PC-3 (cell line): Measurements from ENCODE around the gene RTTN. TPM values are rescaled to one million over a fixed set of nuclear protein-coding genes. Genes with fewer than 3 reads are reported as not detected.

ENCODE experiments used
- ATAC-seq: fragments of 200-7000 bp; cut with Tn5 transposase; 2 replicates; pipeline ENCODE4 v1.9.1; 2020; ENCODE audit warnings: mild to moderate bottlenecking, moderate library complexity
- BruUV-seq: library from RNA; stranded (reverse); fragments of 400-500 nt; replicated peaks from 2 replicates; lab custom pipeline; 2021; lab: Mats Ljungman, UMichigan
- CTCF ChIA-PET: fragments of 300-600 bp; sonication (Branson Sonifier 250); formaldehyde crosslinking; loops from one replicate; lab custom pipeline; 2022; ENCODE audit warnings: antibody characterized with exemption; lab: Charles Lee
- POLR2A ChIA-PET: fragments of 300-600 bp; sonication (Branson Sonifier 250); formaldehyde crosslinking; loops from one replicate; lab custom pipeline; 2022; ENCODE audit warnings: antibody characterized with exemption; ENCODE audit not compliant: unreplicated experiment; lab: Charles Lee
- DNase-seq: peaks from one replicate; pipeline ENCODE4 v3.0.0-alpha.2; 2015
- H2AFZ ChIP-seq: fragments of 300-600 bp; sonication (generic); 2 replicates; pipeline ENCODE4 v1.6.0; 2016; ENCODE audit warnings: antibody characterized with exemption, low read length
- H3F3A ChIP-seq: fragments of 300-600 bp; sonication (generic); one replicate; pipeline ENCODE4 v1.6.0; 2017; ENCODE audit warnings: antibody characterized with exemption, low read length, control low read depth, mild to moderate bottlenecking; ENCODE audit not compliant: unreplicated experiment
- H3K27ac ChIP-seq: fragments of 300-600 bp; sonication (generic); 2 replicates; pipeline ENCODE4 v1.5.1; 2016; ENCODE audit warnings: mild to moderate bottlenecking, low read length
- H3K27me3 ChIP-seq: fragments of 300-600 bp; sonication (generic); 2 replicates; pipeline ENCODE4 v1.6.1; 2016; ENCODE audit warnings: low read length, mixed read lengths
- H3K36me3 ChIP-seq: fragments of 300-600 bp; sonication (generic); 2 replicates; pipeline ENCODE4 v1.6.1; 2016; ENCODE audit warnings: low read depth, mixed run types, low read length, mixed read lengths
- H3K4me1 ChIP-seq: fragments of 300-600 bp; sonication (generic); 2 replicates; pipeline ENCODE4 v1.5.1; 2016; ENCODE audit warnings: low read length; ENCODE audit not compliant: insufficient read depth
- H3K4me2 ChIP-seq: fragments of 300-600 bp; sonication (generic); 2 replicates; pipeline ENCODE4 v1.6.0; 2016; ENCODE audit warnings: low read length
- H3K4me3 ChIP-seq: fragments of 300-600 bp; sonication (generic); 2 replicates; pipeline ENCODE4 v1.5.1; 2016; ENCODE audit warnings: mild to moderate bottlenecking, low read length, mixed read lengths
- H3K79me2 ChIP-seq: fragments of 300-600 bp; sonication (generic); 2 replicates; pipeline ENCODE4 v1.6.1; 2017; ENCODE audit warnings: low read length, mixed read lengths
- H3K9ac ChIP-seq: fragments of 300-600 bp; sonication (generic); 2 replicates; pipeline ENCODE4 v1.6.0; 2016; ENCODE audit warnings: mild to moderate bottlenecking, low read length
- H3K9me2 ChIP-seq: fragments of 300-600 bp; sonication (generic); replicated peaks from 2 replicates; pipeline ENCODE4 v1.6.1; 2016; ENCODE audit warnings: mixed run types, low read length, mixed read lengths
- H3K9me3 ChIP-seq: fragments of 300-600 bp; sonication (generic); 2 replicates; pipeline ENCODE4 v1.6.1; 2016; ENCODE audit warnings: low read length, mixed read lengths
- H4K20me1 ChIP-seq: fragments of 300-600 bp; sonication (generic); 2 replicates; pipeline ENCODE4 v1.6.1; 2016; ENCODE audit warnings: low read length, mixed read lengths
- EZH2 ChIP-seq: fragments of 300-600 bp; sonication (generic); IDR thresholded peaks from one replicate; pipeline ENCODE4 v1.6.1; 2017; ENCODE audit warnings: antibody characterized with exemption, mild to moderate bottlenecking, low read length; ENCODE audit not compliant: unreplicated experiment
- EZH2phosphoT487 ChIP-seq: fragments of 300-600 bp; sonication (generic); IDR thresholded peaks from 2 replicates; pipeline ENCODE4 v1.6.1; 2018; ENCODE audit warnings: mild to moderate bottlenecking, antibody characterized with exemption, low read length, borderline replicate concordance
- intact Hi-C: fragments of 100-400 bp; cut with micrococcal nuclease; formaldehyde crosslinking; loops from 2 replicates; pipeline ENCODE4 v1.9.0; 2023
- total RNA-seq: library from RNA; depleted of rRNA; stranded (reverse); fragments of >200 nt; gene quantifications from 2 replicates; pipeline ENCODE4 v1.2.3, GENCODE V29; 2014
- TF ChIP-seq, protein P1 (sequence below): fragments of 300-600 bp; sonication (generic); conservative IDR thresholded peaks from 2 replicates; pipeline ENCODE4 v1.5.1; 2017; ENCODE audit warnings: antibody characterized with exemption, low read depth, mild to moderate bottlenecking, low read length

Gene RTTN
- total RNA-seq, 1 experiment from 2014 or later = 24.7 TPM

DNA sequence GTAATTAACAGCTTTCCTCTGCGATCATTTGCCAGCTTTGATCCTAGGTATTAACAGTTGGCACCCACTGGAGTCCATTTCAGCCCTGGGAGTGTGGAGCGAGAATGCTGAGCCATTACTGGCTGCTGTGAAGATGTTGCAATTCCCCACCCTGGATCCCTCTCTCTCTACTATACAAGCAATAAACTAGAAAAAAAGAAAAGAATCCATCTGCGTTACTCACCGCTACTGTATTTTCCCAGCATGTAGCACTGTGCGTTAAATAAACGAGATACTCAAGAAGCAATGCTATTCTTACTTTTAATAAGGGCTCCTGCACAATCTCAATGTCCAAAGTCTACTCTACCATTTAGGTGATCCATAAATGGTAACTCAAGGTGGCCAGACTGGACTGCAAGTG is 8.5 kb downstream of the RTTN start:
- H3K36me3 ChIP-seq = peaks cover 46% of the 10 kb centered on the region
- H2AFZ ChIP-seq = no peak overlapping the region
- H3K4me2 ChIP-seq = no peak overlapping the region
- no peaks in the 10 kb centered on the region for H4K20me1 ChIP-seq
- H3F3A ChIP-seq = no peaks in the 10 kb centered on the region
- TF ChIP-seq, protein P1, sequence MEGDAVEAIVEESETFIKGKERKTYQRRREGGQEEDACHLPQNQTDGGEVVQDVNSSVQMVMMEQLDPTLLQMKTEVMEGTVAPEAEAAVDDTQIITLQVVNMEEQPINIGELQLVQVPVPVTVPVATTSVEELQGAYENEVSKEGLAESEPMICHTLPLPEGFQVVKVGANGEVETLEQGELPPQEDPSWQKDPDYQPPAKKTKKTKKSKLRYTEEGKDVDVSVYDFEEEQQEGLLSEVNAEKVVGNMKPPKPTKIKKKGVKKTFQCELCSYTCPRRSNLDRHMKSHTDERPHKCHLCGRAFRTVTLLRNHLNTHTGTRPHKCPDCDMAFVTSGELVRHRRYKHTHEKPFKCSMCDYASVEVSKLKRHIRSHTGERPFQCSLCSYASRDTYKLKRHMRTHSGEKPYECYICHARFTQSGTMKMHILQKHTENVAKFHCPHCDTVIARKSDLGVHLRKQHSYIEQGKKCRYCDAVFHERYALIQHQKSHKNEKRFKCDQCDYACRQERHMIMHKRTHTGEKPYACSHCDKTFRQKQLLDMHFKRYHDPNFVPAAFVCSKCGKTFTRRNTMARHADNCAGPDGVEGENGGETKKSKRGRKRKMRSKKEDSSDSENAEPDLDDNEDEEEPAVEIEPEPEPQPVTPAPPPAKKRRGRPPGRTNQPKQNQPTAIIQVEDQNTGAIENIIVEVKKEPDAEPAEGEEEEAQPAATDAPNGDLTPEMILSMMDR = no peak
- no peak overlapping the region for H3K27ac ChIP-seq
- no TSS peak for BruUV-seq
- POLR2A ChIA-PET = interaction anchor here (0.6 kb wide), 1 partner anchor 254 kb away, joined by 7 read pairs; no protein-coding TSS in a partner anchor
- no peaks in the 10 kb centered on the region for H3K9me2 ChIP-seq
- H3K79me2 ChIP-seq = no peaks in the 10 kb centered on the region
- H3K9ac ChIP-seq = no peak overlapping the region
- ATAC-seq (no peak), DNase-seq (no peak)
- peaks cover 7% of the 10 kb centered on the region; the same call in 1 of the 2 replicates for H3K4me1 ChIP-seq
- no peaks in the 10 kb centered on the region for H3K27me3 ChIP-seq
- H3K4me3 ChIP-seq = no peak overlapping the region
- intact Hi-C loops = loop anchor here (2.0 kb wide), 3 partner anchors 46 to 188 kb away; no protein-coding TSS in a partner anchor
- no peaks in the 10 kb centered on the region for H3K9me3 ChIP-seq
- CTCF ChIA-PET = interaction anchor here (0.7 kb wide), 1 partner anchor 237 kb away, joined by 4 read pairs; no protein-coding TSS in a partner anchor

DNA sequence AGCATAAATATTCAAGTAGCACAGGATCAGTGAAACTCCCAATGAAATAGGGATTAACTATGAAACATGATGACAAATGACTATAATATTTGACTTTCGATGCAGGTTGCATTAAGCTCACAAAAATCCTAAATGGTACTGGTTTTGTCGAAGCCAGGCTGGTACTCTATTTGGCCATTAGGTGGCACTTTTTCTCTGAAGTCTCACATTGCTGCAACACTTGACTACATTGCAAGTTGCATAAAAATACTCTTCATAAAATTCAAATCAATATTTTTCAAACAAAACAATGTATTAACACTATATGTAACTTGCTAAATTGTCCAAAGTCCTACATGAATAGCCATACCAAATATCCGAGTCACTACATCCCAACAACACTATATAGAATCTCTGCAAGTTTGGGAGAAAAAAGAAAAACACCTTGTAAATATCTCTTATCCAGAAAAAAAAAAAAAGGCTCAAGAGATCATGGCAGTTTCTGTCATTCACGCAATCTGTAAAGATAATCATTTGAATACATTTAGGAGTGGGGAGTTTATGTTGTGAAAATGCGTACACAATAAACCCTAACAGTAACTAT is 9.5 kb downstream of the RTTN start:
- Histone ChIP-seq H3K27me3 (no peaks in the 10 kb centered on the region), H3K36me3 (peaks cover 50% of the 10 kb centered on the region), H3K9ac (no peak overlapping the region), H3K4me1 (peaks cover 7% of the 10 kb centered on the region; the same call in 1 of the 2 replicates), H3K4me2 (no peak overlapping the region), H3K9me3 (no peaks in the 10 kb centered on the region), H4K20me1 (no peaks in the 10 kb centered on the region), H3F3A (no peaks in the 10 kb centered on the region), H3K9me2 (no peaks in the 10 kb centered on the region), H3K79me2 (no peaks in the 10 kb centered on the region), H3K27ac (no peak overlapping the region), H2AFZ (no peak overlapping the region), H3K4me3 (no peak overlapping the region)
- no TSS peak for BruUV-seq
- ChIA-PET CTCF (interaction anchor here (0.7 to 1.0 kb wide), 7 partner anchors 97 to 259 kb away, joined by 3 to 13 read pairs (median 4); no protein-coding TSS in a partner anchor), POLR2A (interaction anchor here (0.6 kb wide), 1 partner anchor 101 kb away, joined by 5 read pairs; no protein-coding TSS in a partner anchor)
- intact Hi-C loops = loop anchor here (1.0 to 2.0 kb wide), 6 partner anchors 47 to 258 kb away; no protein-coding TSS in a partner anchor
- peak; percentile 76 for DNase-seq
- TF ChIP-seq EZH2phosphoT487 = no peak
- TF ChIP-seq, protein P1 = peak; percentile 93
- peak; percentile 70 for ATAC-seq

DNA sequence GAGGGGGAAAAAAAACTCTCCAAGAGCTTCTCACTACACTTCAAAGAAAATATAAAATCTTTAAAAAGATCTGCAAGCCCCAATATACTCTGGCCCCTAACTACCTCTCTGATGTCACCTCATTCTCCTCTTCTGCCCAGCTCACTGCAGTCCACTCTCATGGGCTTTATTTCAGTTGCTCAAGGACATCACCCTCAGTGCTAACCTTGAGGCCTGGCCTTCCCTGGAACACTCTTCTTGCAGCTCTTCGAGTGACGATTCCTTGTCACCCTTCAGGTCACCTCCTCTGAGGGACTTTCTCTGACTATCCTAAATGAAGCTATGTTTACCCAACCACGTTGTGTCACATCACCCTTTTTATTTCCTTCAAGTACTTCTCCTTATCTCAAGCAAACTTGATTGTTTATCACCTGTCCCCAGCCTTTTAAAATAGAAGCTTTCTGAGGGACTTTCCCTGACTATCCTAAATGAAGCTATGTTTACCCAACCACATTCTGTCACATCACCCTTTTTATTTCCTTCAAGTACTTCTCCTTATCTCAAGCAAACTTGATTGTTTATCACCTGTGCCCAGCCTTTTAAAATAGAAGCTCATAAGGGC is 10.4 kb downstream of the RTTN start:
- no peaks in the 10 kb centered on the region for H3K9me2 ChIP-seq
- no peak overlapping the region for H3K4me3 ChIP-seq
- no peak for DNase-seq
- no peaks in the 10 kb centered on the region for H3K9me3 ChIP-seq
- no peak overlapping the region for H3K4me2 ChIP-seq
- no peaks in the 10 kb centered on the region for H3K27me3 ChIP-seq
- H2AFZ ChIP-seq = no peak overlapping the region
- no peak for TF ChIP-seq EZH2phosphoT487
- TF ChIP-seq, protein P1 = no peak
- no peak for TF ChIP-seq EZH2
- CTCF ChIA-PET = interaction anchor here (0.7 to 1.0 kb wide), 7 partner anchors 98 to 259 kb away, joined by 3 to 13 read pairs (median 4); no protein-coding TSS in a partner anchor
- no TSS peak for BruUV-seq
- H3F3A ChIP-seq = no peaks in the 10 kb centered on the region
- H3K4me1 ChIP-seq = peaks cover 7% of the 10 kb centered on the region; the same call in 1 of the 2 replicates
- POLR2A ChIA-PET = interaction anchor here (0.6 kb wide), 1 partner anchor 102 kb away, joined by 5 read pairs; no protein-coding TSS in a partner anchor
- ATAC-seq = no peak
- H4K20me1 ChIP-seq = no peaks in the 10 kb centered on the region
- no peaks in the 10 kb centered on the region for H3K79me2 ChIP-seq
- H3K27ac ChIP-seq = no peak overlapping the region
- H3K9ac ChIP-seq = no peak overlapping the region
- H3K36me3 ChIP-seq = peaks cover 48% of the 10 kb centered on the region
- intact Hi-C loops = no loop called here
